Vagina (tissue), 2 donors: ENCODE results near the gene CCNA1.

ENCODE experiments used
- CTCF ChIP-seq, 3 experiments: fragments of 450-650 bp in 2 of 3; fragments of 200-600 bp in 1 of 3; sonication (generic) in 1 of 3; IDR thresholded peaks; one replicate each; pipeline ENCODE4 v1.5.1; 2017 to 2019; ENCODE audit warnings: antibody characterized with exemption in 3 of 3, mild to moderate bottlenecking in 2 of 3, moderate library complexity in 2 of 3
- POLR2A ChIP-seq, 2 donors: fragments of 450-650 bp; IDR thresholded peaks; one replicate each; pipeline ENCODE4 v1.6.1; 2017; ENCODE audit warnings: antibody characterized with exemption in 2 of 2, mild to moderate bottlenecking in 2 of 2, moderate library complexity in 2 of 2
- POLR2AphosphoS5 ChIP-seq, 2 donors: sonication (generic); formaldehyde crosslinking; IDR thresholded peaks; one replicate each; pipeline ENCODE4 v1.9.0; 2017; ENCODE audit warnings: antibody characterized with exemption in 2 of 2, mild to moderate bottlenecking in 2 of 2, low read depth in 1 of 2; ENCODE audit not compliant: insufficient read depth in 1 of 2

- TF ChIP-seq POLR2A (IDR thresholded peaks at IDR 0.05): no peak
- TF ChIP-seq CTCF (IDR thresholded peaks at IDR 0.05): no peak
- no peak for TF ChIP-seq POLR2AphosphoS5 (IDR thresholded peaks at IDR 0.05; ENCODE audit: insufficient read depth in 1 of 2, low read depth in 1 of 2)
Observed at GRCh38 chr13:36417331-36417730, 15.0 kb upstream of the CCNA1 start.
